Hematopoietic multipotent progenitor cell treated with erythropoietin and hydrocortisone succinate and interleukin-3 and kit ligand, for 4 days (in vitro differentiated cells): ENCODE results near the gene SLIT3.

ENCODE experiments used
- DNase-seq: peaks from one replicate; pipeline ENCODE4 v3.0.0-alpha.2; 2015

The SLIT3 gene

GRCh38 chr5:169013846-169014245 is 287.1 kb downstream of the SLIT3 start:
- DNase-seq: no peak

GRCh38 chr5:169013208-169013728 is 287.7 kb downstream of the SLIT3 start:
- no peak for DNase-seq

GRCh38 chr5:169012450-169012849 is 288.5 kb downstream of the SLIT3 start:
- no peak for DNase-seq

- DNase-seq: no peak
These were observed 289.5 kb downstream of the SLIT3 start for GRCh38 chr5:169011451-169011850.

- no peak for DNase-seq
These were observed 289.9 kb downstream of the SLIT3 start for GRCh38 chr5:169011009-169011408.

- DNase-seq: no peak
These were observed 291.8 kb downstream of the SLIT3 start for GRCh38 chr5:169009123-169009522.

- DNase-seq: no peak
These were observed 293.8 kb downstream of the SLIT3 start for GRCh38 chr5:169006842-169007790.

GRCh38 chr5:169004551-169004950 is 296.4 kb downstream of the SLIT3 start:
- DNase-seq: no peak

GRCh38 chr5:169003721-169004541 is 297.0 kb downstream of the SLIT3 start:
- no peak for DNase-seq

- no peak for DNase-seq
These were observed 297.9 kb downstream of the SLIT3 start for GRCh38 chr5:169002953-169003555.

GRCh38 chr5:169001394-169001793 is 299.5 kb downstream of the SLIT3 start:
- no peak for DNase-seq

- DNase-seq: no peak
These were observed 305.9 kb downstream of the SLIT3 start for GRCh38 chr5:168995024-168995423.

GRCh38 chr5:168992687-168993086 is 308.3 kb downstream of the SLIT3 start:
- no peak for DNase-seq

GRCh38 chr5:168992016-168992415 is 308.9 kb downstream of the SLIT3 start:
- DNase-seq: no peak

GRCh38 chr5:168991311-168991710 is 309.6 kb downstream of the SLIT3 start:
- no peak for DNase-seq

- DNase-seq: no peak
These were observed 310.3 kb downstream of the SLIT3 start for GRCh38 chr5:168990679-168991078.

GRCh38 chr5:168989731-168990505 is 311.0 kb downstream of the SLIT3 start:
- no peak for DNase-seq

- no peak for DNase-seq
These were observed 312.2 kb downstream of the SLIT3 start for GRCh38 chr5:168988699-168989098.

- DNase-seq: peak; percentile 74
These were observed 313.2 kb downstream of the SLIT3 start for GRCh38 chr5:168987543-168988300.

- no peak for DNase-seq
These were observed 315.5 kb downstream of the SLIT3 start for GRCh38 chr5:168985454-168985853.

- no peak for DNase-seq
These were observed 316.7 kb downstream of the SLIT3 start for GRCh38 chr5:168984135-168984675.
